GM12878 (cell line): Measurements from ENCODE around the gene SNX32. TPM values are rescaled to one million over a fixed set of nuclear protein-coding genes. Genes with fewer than 3 reads are reported as not detected.

Experiments
- ATAC-seq: fragments of 200-7000 bp; cut with Tn5 transposase; 3 replicates; pipeline ENCODE4 v1.9.1; 2020; ENCODE audit warnings: mild to moderate bottlenecking, moderate library complexity
- BruUV-seq: library from RNA; stranded (reverse); fragments of 400-500 nt; replicated peaks from 2 replicates; lab custom pipeline; 2021; lab: Mats Ljungman, UMichigan
- CTCF ChIA-PET: fragments of 300-600 bp; sonication (Branson Sonifier 250); formaldehyde crosslinking; extraction: SDS; loops from one replicate; lab custom pipeline; 2021; ENCODE audit warnings: inconsistent platforms; lab: Yijun Ruan, JAX
- POLR2A ChIA-PET: fragments of 350-600 bp; formaldehyde crosslinking; extraction: SDS; loops from one replicate; lab custom pipeline; 2021; ENCODE audit warnings: inconsistent platforms; lab: Charles Lee
- RAD21 ChIA-PET: fragments of 300-600 bp; sonication (Branson Sonifier 250); formaldehyde crosslinking; loops from one replicate; lab custom pipeline; 2023; ENCODE audit warnings: antibody characterized with exemption; ENCODE audit not compliant: unreplicated experiment; lab: Charles Lee
- SMC1A ChIA-PET: fragments of 300-600 bp; sonication (Branson Sonifier 250); formaldehyde crosslinking; loops from one replicate; lab custom pipeline; 2023; ENCODE audit not compliant: unreplicated experiment, uncharacterized antibody; lab: Charles Lee
- DNase-seq: peaks from one replicate; pipeline ENCODE4 v3.0.0-alpha.2; 2011; ENCODE audit warnings: low read depth, low spot score
- FAIRE-seq: peaks from 3 replicates; lab custom pipeline; 2011; peaks lifted over from hg19 to GRCh38; lab: Jason Lieb, UNC
- H2AFZ ChIP-seq: 2 replicates; pipeline ENCODE4 v1.6.0; 2011; ENCODE audit warnings: low read depth, low read length, control low read depth; ENCODE audit not compliant: control insufficient read depth
- H3K27ac ChIP-seq: 2 replicates; pipeline ENCODE4 v1.5.1; 2011; ENCODE audit warnings: control low read depth; ENCODE audit not compliant: control insufficient read depth, insufficient read depth
- H3K27me3 ChIP-seq, 2 experiments: replicated peaks in 1 of 2; 2 replicates each; pipeline versions ENCODE4 v1.6.0 to v1.6.1; 2011; ENCODE audit warnings: low read length in 1 of 2; ENCODE audit not compliant: control insufficient read depth in 2 of 2, insufficient read depth in 2 of 2
- H3K36me3 ChIP-seq, 2 experiments: 2 replicates each; pipeline ENCODE4 v1.5.1; 2011; ENCODE audit warnings: low read length in 1 of 2; ENCODE audit not compliant: control insufficient read depth in 2 of 2, insufficient read depth in 2 of 2
- H3K4me1 ChIP-seq: 2 replicates; pipeline ENCODE4 v1.6.1; 2011; ENCODE audit warnings: mild to moderate bottlenecking, low read length, moderate library complexity, mixed read lengths; ENCODE audit not compliant: control insufficient read depth, insufficient read depth
- H3K4me2 ChIP-seq: 2 replicates; pipeline ENCODE4 v1.6.0; 2011; ENCODE audit warnings: control low read depth; ENCODE audit not compliant: control insufficient read depth, insufficient read depth
- H3K4me3 ChIP-seq: fragments of 200-600 bp; sonication (generic); 2 replicates; pipeline ENCODE4 v1.5.1; 2016
- H3K79me2 ChIP-seq: 2 replicates; pipeline ENCODE4 v1.6.0; 2011; ENCODE audit warnings: low read length; ENCODE audit not compliant: control insufficient read depth, insufficient read depth
- H3K9ac ChIP-seq: 2 replicates; pipeline ENCODE4 v1.8.0; 2011; ENCODE audit warnings: low read length, control low read depth, mixed read lengths; ENCODE audit not compliant: control insufficient read depth, insufficient read depth
- H3K9me3 ChIP-seq: replicated peaks from 3 replicates; pipeline ENCODE4 v1.5.1; 2011; ENCODE audit warnings: mild to moderate bottlenecking, low read length; ENCODE audit not compliant: control insufficient read depth, insufficient read depth
- H4K20me1 ChIP-seq: 2 replicates; pipeline ENCODE4 v1.6.0; 2011; ENCODE audit not compliant: control insufficient read depth, insufficient read depth
- ATF7 ChIP-seq: fragments of 450-650 bp; IDR thresholded peaks from 2 replicates; pipeline ENCODE4 v1.6.1; 2016; ENCODE audit warnings: low read depth, mild to moderate bottlenecking
- BACH1 ChIP-seq: fragments of 450-650 bp; IDR thresholded peaks from 2 replicates; pipeline ENCODE4 v1.6.1; 2017; ENCODE audit warnings: mild to moderate bottlenecking, borderline replicate concordance
- EP300 ChIP-seq, 2 experiments: fragments of 150-350 bp in 1 of 2; IDR thresholded peaks; 2 replicates each; pipeline ENCODE4 v1.6.1; 2011 to 2012; ENCODE audit warnings: low read depth in 2 of 2, low read length in 2 of 2, borderline replicate concordance in 1 of 2, improper control_type of control experiment in 1 of 2, inconsistent platforms in 1 of 2; ENCODE audit not compliant: control insufficient read depth in 1 of 2
- HCFC1 ChIP-seq: fragments of 150-350 bp; IDR thresholded peaks from 2 replicates; pipeline ENCODE4 v1.6.1; 2014; ENCODE audit warnings: low read length
- NFXL1 ChIP-seq: fragments of 450-650 bp; IDR thresholded peaks from 2 replicates; pipeline ENCODE4 v1.6.1; 2017; ENCODE audit warnings: antibody characterized with exemption, mild to moderate bottlenecking, borderline replicate concordance
- NR2C2 ChIP-seq: IDR thresholded peaks from 2 replicates; pipeline ENCODE4 v1.6.1; 2011; ENCODE audit warnings: borderline replicate concordance, low read depth; ENCODE audit not compliant: control insufficient read depth, insufficient read length
- PBX3 ChIP-seq: IDR thresholded peaks from 2 replicates; pipeline ENCODE4 v1.6.1; 2011; ENCODE audit warnings: mild to moderate bottlenecking, low read depth, low read length, moderate library complexity; ENCODE audit not compliant: insufficient replicate concordance
- TARDBP ChIP-seq: IDR thresholded peaks from 2 replicates; pipeline ENCODE4 v1.6.1; 2016; ENCODE audit warnings: borderline replicate concordance
- ZNF592 ChIP-seq: fragments of 450-650 bp; IDR thresholded peaks from 2 replicates; pipeline ENCODE4 v1.6.1; 2017; ENCODE audit warnings: mild to moderate bottlenecking, moderate library complexity
- WGBS: methylation state at CpG from one replicate; pipeline ENCODE4 v1.1.6; 2016; ENCODE audit warnings: low lambda C conversion rate; ENCODE audit not compliant: insufficient replicate concordance, insufficient coverage; ENCODE audit errors: missing lambda C conversion rate; 5-methylcytosine and 5-hydroxymethylcytosine counted together
- in situ Hi-C: fragments of 300-500 bp; cut with MboI; formaldehyde crosslinking; loops from 9 replicates; pipeline ENCODE4 v1.14.3; 2018; ENCODE audit warnings: mixed read lengths
- intact Hi-C: fragments of 100-400 bp; cut with micrococcal nuclease; formaldehyde crosslinking; loops from one replicate; pipeline ENCODE4 v1.14.2; 2022; ENCODE audit not compliant: unreplicated experiment
- polyA plus RNA-seq, 11 experiments: library from polyadenylated mRNA; depleted of rRNA in 4 of 11; unstranded in 6 of 11; stranded (reverse) in 5 of 11; fragments of >200 nt; fragmentation: Nextera tagmentation in 4 of 11; fragmentation: Illumina TruSeq in 1 of 11; extraction: Ambion mirVana in 4 of 11; extraction: Trizol in 1 of 11; gene quantifications; 1 replicate in 1 of 11; 2 replicates in 10 of 11; pipeline versions ENCODE4 v1.2.1 to v1.2.3, GENCODE V29; 2011 to 2016; ENCODE audit warnings: inconsistent platforms in 2 of 11, missing spikeins in 2 of 11, low read depth in 1 of 11
- total RNA-seq, 4 experiments: library from RNA; depleted of rRNA in 3 of 4; stranded (reverse); fragments of >200 nt in 3 of 4; fragmentation: Illumina TruSeq in 1 of 4; extraction: Trizol in 1 of 4; gene quantifications; 2 replicates each; pipeline versions ENCODE4 v1.2.1 to v1.2.3, GENCODE V29; 2013 to 2021

The SNX32 gene
- total and polyA plus RNA-seq, 10 of the 15 experiments (the other 5 are each of a cell fraction or from before 2014, with no cell fraction given): 0.04 to 1.5 (median 0.11) TPM; not detected in 1

- Histone ChIP-seq H3K36me3 (peaks cover 23 to 38% of the 10 kb centered on the region in 2 experiments), H3K27me3 (no peaks in the 10 kb centered on the region), H4K20me1 (no peaks in the 10 kb centered on the region; the same call in 1 of the 2 replicates), H3K4me2 (no peak overlapping the region)
- no TSS peak for BruUV-seq
- CTCF ChIA-PET: interaction anchor here (1.4 kb wide), 1 partner anchor 23 kb away, joined by 3 read pairs; no protein-coding TSS in a partner anchor
- TF ChIP-seq PBX3 (no peak), BACH1 (no peak), TARDBP (no peak), HCFC1 (no peak), ATF7 (no peak), ZNF592 (no peak), NFXL1 (no peak), EP300 (IDR thresholded peaks at IDR 0.05; ENCODE audit: borderline replicate concordance in 1 of 2, control insufficient read depth in 1 of 2, low read depth in 2 of 2, low read length in 2 of 2) (no peak), NR2C2 (no peak)
- TF ChIP-seq, all 136 proteins: peak for 0
- ChIA-PET RAD21 (no interaction called here), POLR2A (no interaction called here), SMC1A (no interaction called here)
- no peak overlapping the region for H3K27ac ChIP-seq
- H3K4me1 ChIP-seq: peaks cover 15% of the 10 kb centered on the region
- intact Hi-C loops (no loop called here), in situ Hi-C loops (loop anchor here (25.0 kb wide), 1 partner anchor 1627 kb away; the partner anchor contains the start of genes DNAJC4, FKBP2, NUDT22 and PPP1R14B)
- WGBS: 82% methylated on average over 12 of the region's 12 CpGs
- H3K79me2 ChIP-seq: peaks cover 21% of the 10 kb centered on the region
- ATAC-seq: no peak
- no peak for DNase-seq
- FAIRE-seq: no peak
- H3K9me3 ChIP-seq: no peaks in the 10 kb centered on the region
- no peak overlapping the region for H2AFZ ChIP-seq
- no peak overlapping the region for H3K4me3 ChIP-seq
- H3K9ac ChIP-seq: no peak overlapping the region
These were observed 30.3 kb downstream of the SNX32 start for GRCh38 chr11:65863889-65864705.
